Activated CD4-positive, alpha-beta T cell treated with anti-CD3 and anti-CD28 coated beads for 4 hours (primary cell): ENCODE results near the gene HLA-A.

Experiments
- DNase-seq, 2 donors: peaks; one replicate each; pipeline ENCODE4 v3.0.0-alpha.2; 2020

Gene HLA-A

GRCh38 chr6:29992807-29993206 is 50.5 kb downstream of the HLA-A start:
- no peak for DNase-seq

- no peak for DNase-seq
These were observed 52.5 kb downstream of the HLA-A start for GRCh38 chr6:29994826-29995225.

GRCh38 chr6:29995340-29995777 is 53.0 kb downstream of the HLA-A start:
- DNase-seq = no peak
